Astrocyte of the cerebellum (primary cell): Measurements from ENCODE around the gene DCBLD2.

Experiments
- DNase-seq: peaks from one replicate; pipeline ENCODE4 v3.0.0-alpha.2; 2011; ENCODE audit warnings: low read depth
- H3K4me3 ChIP-seq: 2 replicates; pipeline ENCODE4 v1.5.1; 2011; ENCODE audit warnings: mild to moderate bottlenecking, low read depth, low read length, moderate library complexity
- CTCF ChIP-seq: IDR thresholded peaks from 2 replicates; pipeline ENCODE4 v1.5.1; 2012; ENCODE audit warnings: low read length, low read depth, moderate library complexity, mild to moderate bottlenecking; ENCODE audit errors: missing control alignments
- in situ Hi-C: cut with HindIII; loops from 2 replicates; pipeline ENCODE4 v1.10.0; 2017; ENCODE audit warnings: low sequenced_read_pairs

DCBLD2 gene

GRCh38 chr3:98807561-98807960 is 93.9 kb downstream of the DCBLD2 start:
- no peak for TF ChIP-seq CTCF
- in situ Hi-C loops = no loop called here
- no peak for DNase-seq
- no peak overlapping the region for H3K4me3 ChIP-seq

- no peak for DNase-seq
- in situ Hi-C loops = no loop called here
- TF ChIP-seq CTCF = no peak
- H3K4me3 ChIP-seq = no peak overlapping the region
Observed at GRCh38 chr3:98807011-98807410, 94.5 kb downstream of the DCBLD2 start.

- in situ Hi-C loops = no loop called here
Observed at GRCh38 chr3:98806521-98806920, 95.0 kb downstream of the DCBLD2 start.

GRCh38 chr3:98805571-98805970 is 95.9 kb downstream of the DCBLD2 start:
- no peak overlapping the region for H3K4me3 ChIP-seq
- in situ Hi-C loops = no loop called here
- TF ChIP-seq CTCF = no peak
- DNase-seq = no peak

More at GRCh38 chr3:98806521-98806920, 95.0 kb downstream of the DCBLD2 start:
- no peak for TF ChIP-seq CTCF
- H3K4me3 ChIP-seq = no peak overlapping the region
- DNase-seq = no peak

GRCh38 chr3:98801043-98801747 is 100.3 kb downstream of the DCBLD2 start:
- TF ChIP-seq CTCF = peak; percentile 30
- in situ Hi-C loops = no loop called here
- no peak for DNase-seq
- no peak overlapping the region for H3K4me3 ChIP-seq

- in situ Hi-C loops = no loop called here
- no peak for DNase-seq
- no peak for TF ChIP-seq CTCF
- no peak overlapping the region for H3K4me3 ChIP-seq
Observed at GRCh38 chr3:98800401-98800800, 101.1 kb downstream of the DCBLD2 start.
